Fibroblast of pulmonary artery (primary cell): ENCODE results near the gene ZNF660.
"Not testable (repeated sequence)": the region's sequence is repeated elsewhere in the genome, so short reads cannot be mapped to it uniquely, and the experiment has no call there.

Experiments used
- DNase-seq: peaks from one replicate; pipeline ENCODE4 v3.0.0-alpha.2; 2010; ENCODE audit warnings: low read depth
- H3K4me3 ChIP-seq: replicated peaks from 2 replicates; pipeline ENCODE4 v1.5.1; 2011; ENCODE audit warnings: low read depth, mild to moderate bottlenecking, control low read depth, low read length, moderate library complexity
- TF ChIP-seq, protein P1 (sequence below): IDR thresholded peaks from 2 replicates; pipeline ENCODE4 v1.5.1; 2011; ENCODE audit warnings: mild to moderate bottlenecking, control low read depth, low read length, inconsistent platforms; ENCODE audit errors: missing control alignments

Gene ZNF660

DNA sequence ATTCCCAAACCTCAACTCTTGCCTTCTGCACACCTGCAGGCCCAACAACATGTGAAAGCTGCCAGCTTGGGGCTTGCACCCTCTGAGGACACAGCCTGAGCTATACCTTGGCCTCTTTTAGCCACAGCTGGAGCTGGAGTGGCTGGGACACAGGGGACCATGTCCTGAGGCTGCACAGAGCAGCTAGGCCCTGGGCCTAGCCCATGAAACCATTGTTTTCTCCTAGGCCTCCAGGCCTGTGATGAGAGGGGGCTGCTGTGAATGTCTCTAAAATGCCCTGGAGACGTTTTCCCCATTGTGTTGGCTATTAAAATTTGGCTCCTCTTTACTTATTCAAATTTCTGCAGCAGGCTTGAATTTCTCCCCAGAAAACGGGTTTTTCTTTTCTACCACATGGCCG lies 22.6 kb upstream of the ZNF660 start:
- TF ChIP-seq, protein P1, sequence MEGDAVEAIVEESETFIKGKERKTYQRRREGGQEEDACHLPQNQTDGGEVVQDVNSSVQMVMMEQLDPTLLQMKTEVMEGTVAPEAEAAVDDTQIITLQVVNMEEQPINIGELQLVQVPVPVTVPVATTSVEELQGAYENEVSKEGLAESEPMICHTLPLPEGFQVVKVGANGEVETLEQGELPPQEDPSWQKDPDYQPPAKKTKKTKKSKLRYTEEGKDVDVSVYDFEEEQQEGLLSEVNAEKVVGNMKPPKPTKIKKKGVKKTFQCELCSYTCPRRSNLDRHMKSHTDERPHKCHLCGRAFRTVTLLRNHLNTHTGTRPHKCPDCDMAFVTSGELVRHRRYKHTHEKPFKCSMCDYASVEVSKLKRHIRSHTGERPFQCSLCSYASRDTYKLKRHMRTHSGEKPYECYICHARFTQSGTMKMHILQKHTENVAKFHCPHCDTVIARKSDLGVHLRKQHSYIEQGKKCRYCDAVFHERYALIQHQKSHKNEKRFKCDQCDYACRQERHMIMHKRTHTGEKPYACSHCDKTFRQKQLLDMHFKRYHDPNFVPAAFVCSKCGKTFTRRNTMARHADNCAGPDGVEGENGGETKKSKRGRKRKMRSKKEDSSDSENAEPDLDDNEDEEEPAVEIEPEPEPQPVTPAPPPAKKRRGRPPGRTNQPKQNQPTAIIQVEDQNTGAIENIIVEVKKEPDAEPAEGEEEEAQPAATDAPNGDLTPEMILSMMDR: no peak
- no peak for DNase-seq
- H3K4me3 ChIP-seq: no peak overlapping the region

DNA sequence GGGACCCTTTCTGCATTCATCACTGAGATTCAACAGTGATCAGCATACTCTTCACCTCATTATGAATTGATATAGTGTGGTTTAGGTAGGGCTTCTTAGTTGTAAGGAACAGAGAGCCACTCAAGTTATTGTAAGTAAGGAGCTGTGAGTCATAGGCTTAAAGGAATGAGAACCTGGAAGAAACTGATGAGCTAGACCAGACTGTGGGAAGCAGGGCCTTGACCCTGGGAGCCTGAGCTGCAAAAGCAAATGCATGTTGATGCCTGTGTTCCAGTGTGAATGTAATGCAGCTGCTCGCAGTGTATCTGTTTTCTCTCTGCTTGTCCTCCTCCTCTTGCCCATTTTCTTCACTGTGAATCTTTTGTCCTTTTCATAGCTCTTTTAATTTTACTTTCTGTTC lies 16.2 kb upstream of the ZNF660 start:
- DNase-seq: peak; percentile 20
- no peak overlapping the region for H3K4me3 ChIP-seq
- TF ChIP-seq, protein P1: no peak

DNA sequence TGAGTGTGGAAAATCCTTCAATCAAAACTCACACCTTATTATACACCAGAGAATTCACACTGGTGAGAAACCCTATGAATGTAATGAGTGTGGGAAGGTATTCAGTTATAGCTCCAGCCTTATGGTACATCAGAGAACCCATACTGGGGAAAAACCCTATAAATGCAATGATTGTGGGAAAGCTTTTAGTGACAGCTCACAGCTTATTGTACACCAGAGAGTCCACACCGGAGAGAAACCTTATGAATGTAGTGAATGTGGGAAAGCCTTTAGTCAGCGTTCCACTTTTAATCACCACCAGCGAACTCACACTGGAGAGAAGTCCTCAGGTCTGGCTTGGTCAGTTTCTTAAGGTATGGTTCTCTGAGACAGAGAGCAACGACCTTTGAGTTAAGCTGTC lies 13.7 kb upstream of the ZNF660 start:
- DNase-seq: no peak
- TF ChIP-seq, protein P1: no peak

GRCh38 chr3:44576613-44577012 lies 8.2 kb upstream of the ZNF660 start:
- H3K4me3 ChIP-seq: no peak overlapping the region
- TF ChIP-seq, protein P1: no peak
- DNase-seq: no peak

More for the DNA sequence above, 13.7 kb upstream of the ZNF660 start:
- no peak overlapping the region for H3K4me3 ChIP-seq

GRCh38 chr3:44577354-44577952 lies 7.3 kb upstream of the ZNF660 start:
- H3K4me3 ChIP-seq, DNase-seq: not testable (repeated sequence)

- H3K4me3 ChIP-seq, DNase-seq: not testable (repeated sequence)
Observed at GRCh38 chr3:44578316-44578715, 6.4 kb upstream of the ZNF660 start.

DNA sequence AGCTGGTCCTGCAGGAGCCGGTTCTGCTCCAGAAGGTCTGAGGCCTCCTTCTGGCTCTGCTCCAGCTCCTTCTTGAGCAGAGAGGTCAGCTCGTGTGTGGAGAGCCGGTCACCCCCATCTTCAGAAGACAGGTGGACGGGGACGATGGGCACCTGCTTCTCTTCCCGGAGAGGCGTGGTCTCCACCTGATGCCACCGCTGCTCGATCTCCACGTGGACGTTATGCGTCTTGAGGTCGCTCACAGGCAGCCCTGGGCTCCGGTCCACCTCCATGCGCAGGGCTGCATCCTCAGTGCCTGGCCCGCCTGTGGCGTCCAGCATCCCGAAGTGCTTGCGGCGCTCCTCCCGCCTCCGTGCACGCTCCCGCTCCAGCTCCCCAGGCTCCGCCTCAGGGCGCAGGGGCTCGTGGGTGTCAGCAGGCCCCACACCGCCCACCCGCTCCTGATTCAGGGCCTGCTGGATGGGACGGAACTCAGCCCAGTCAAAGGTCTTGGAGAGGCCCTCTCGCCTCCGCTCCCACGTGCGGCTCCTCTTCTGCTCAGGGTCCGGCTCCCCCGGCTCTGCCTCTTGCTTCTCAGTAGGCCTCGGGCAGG lies 5.7 kb upstream of the ZNF660 start:
- not testable (repeated sequence) for DNase-seq, H3K4me3 ChIP-seq

- DNase-seq, H3K4me3 ChIP-seq: not testable (repeated sequence)
Observed at GRCh38 chr3:44579749-44580148, 5.0 kb upstream of the ZNF660 start.

- not testable (repeated sequence) for H3K4me3 ChIP-seq, DNase-seq
Observed at GRCh38 chr3:44580971-44581370, 3.8 kb upstream of the ZNF660 start.

GRCh38 chr3:44596621-44597020 lies 11.9 kb downstream of the ZNF660 start:
- no peak overlapping the region for H3K4me3 ChIP-seq
- peak; percentile 25 for DNase-seq
- TF ChIP-seq, protein P1: no peak
